Glutamatergic neuron (in vitro differentiated cells): ENCODE data around the gene LTC4S. TPM values are rescaled to one million over a fixed set of nuclear protein-coding genes. Genes with fewer than 3 reads are reported as not detected.

Experiments
- DNase-seq: peaks from one replicate; pipeline ENCODE4 v3.0.0; 2022
- H3K27ac Mint-ChIP-seq: one replicate; pipeline ENCODE4 v1.8.0; 2020; ENCODE audit warnings: mild to moderate bottlenecking, mixed read lengths, inconsistent platforms; ENCODE audit not compliant: unreplicated experiment
- H3K27me3 Mint-ChIP-seq: one replicate; pipeline ENCODE4 v1.8.0; 2020; ENCODE audit warnings: mild to moderate bottlenecking, moderate library complexity, mixed read lengths, inconsistent platforms; ENCODE audit not compliant: unreplicated experiment
- H3K36me3 Mint-ChIP-seq: one replicate; pipeline ENCODE4 v1.8.0; 2020; ENCODE audit warnings: mild to moderate bottlenecking, mixed read lengths, inconsistent platforms; ENCODE audit not compliant: unreplicated experiment
- H3K4me1 Mint-ChIP-seq: one replicate; pipeline ENCODE4 v1.8.0; 2020; ENCODE audit warnings: mild to moderate bottlenecking, low read depth, mixed read lengths, inconsistent platforms; ENCODE audit not compliant: unreplicated experiment
- H3K4me3 Mint-ChIP-seq: one replicate; pipeline ENCODE4 v1.8.0; 2020; ENCODE audit warnings: mild to moderate bottlenecking, mixed read lengths, inconsistent platforms; ENCODE audit not compliant: unreplicated experiment
- H3K9me3 Mint-ChIP-seq: one replicate; pipeline ENCODE4 v1.8.0; 2020; ENCODE audit warnings: mild to moderate bottlenecking, moderate library complexity, mixed read lengths, inconsistent platforms; ENCODE audit not compliant: unreplicated experiment
- total RNA-seq: library from RNA; stranded (reverse); fragmentation: NEBNext Ultra II Directional; extraction: Animal tissue kit (Norgen Biotek cat#: 25700); gene quantifications from one replicate; pipeline ENCODE4 v1.2.1, GENCODE V29; 2021; ENCODE audit not compliant: unreplicated experiment
- TF ChIP-seq, protein P1 (sequence below): fragments of 200-600 bp; sonication (generic); IDR thresholded peaks from one replicate; pipeline ENCODE4 v1.5.0; 2021; ENCODE audit not compliant: partially characterized antibody, unreplicated experiment

The LTC4S gene
- total RNA-seq, 1 donor from 2014 or later = 0.91 TPM

DNA sequence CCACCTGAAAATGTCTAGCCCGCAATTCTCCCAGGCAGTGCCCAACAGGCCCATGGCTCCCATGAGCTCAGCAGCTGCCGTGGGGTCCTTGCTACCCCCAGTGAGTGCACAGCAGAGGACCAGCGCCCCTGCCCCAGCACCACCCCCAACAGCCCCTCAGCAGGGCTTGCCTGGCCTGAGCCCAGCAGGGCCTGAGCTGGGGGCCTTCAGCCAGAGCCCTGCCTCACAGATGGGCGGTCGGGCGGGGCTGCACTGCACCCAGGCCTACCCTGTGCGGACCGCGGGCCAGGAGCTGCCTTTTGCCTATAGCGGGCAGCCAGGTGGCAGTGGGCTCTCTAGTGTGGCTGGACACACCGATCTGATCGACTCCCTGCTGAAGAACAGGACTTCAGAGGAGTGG is 19.3 kb upstream of the LTC4S start:
- Mint-ChIP-seq H3K36me3 (peaks cover 5% of the 10 kb centered on the region), H3K9me3 (peaks cover 6% of the 10 kb centered on the region), H3K4me1 (peaks cover 21% of the 10 kb centered on the region), H3K4me3 (no peak overlapping the region), H3K27ac (no peak overlapping the region), H3K27me3 (peaks cover 10% of the 10 kb centered on the region)
- TF ChIP-seq, protein P1, sequence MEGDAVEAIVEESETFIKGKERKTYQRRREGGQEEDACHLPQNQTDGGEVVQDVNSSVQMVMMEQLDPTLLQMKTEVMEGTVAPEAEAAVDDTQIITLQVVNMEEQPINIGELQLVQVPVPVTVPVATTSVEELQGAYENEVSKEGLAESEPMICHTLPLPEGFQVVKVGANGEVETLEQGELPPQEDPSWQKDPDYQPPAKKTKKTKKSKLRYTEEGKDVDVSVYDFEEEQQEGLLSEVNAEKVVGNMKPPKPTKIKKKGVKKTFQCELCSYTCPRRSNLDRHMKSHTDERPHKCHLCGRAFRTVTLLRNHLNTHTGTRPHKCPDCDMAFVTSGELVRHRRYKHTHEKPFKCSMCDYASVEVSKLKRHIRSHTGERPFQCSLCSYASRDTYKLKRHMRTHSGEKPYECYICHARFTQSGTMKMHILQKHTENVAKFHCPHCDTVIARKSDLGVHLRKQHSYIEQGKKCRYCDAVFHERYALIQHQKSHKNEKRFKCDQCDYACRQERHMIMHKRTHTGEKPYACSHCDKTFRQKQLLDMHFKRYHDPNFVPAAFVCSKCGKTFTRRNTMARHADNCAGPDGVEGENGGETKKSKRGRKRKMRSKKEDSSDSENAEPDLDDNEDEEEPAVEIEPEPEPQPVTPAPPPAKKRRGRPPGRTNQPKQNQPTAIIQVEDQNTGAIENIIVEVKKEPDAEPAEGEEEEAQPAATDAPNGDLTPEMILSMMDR = no peak
- no peak for DNase-seq

GRCh38 chr5:179776411-179776938 is 17.3 kb upstream of the LTC4S start:
- peaks cover 8% of the 10 kb centered on the region for H3K9me3 Mint-ChIP-seq
- peaks cover 31% of the 10 kb centered on the region for H3K4me1 Mint-ChIP-seq
- H3K27me3 Mint-ChIP-seq = peaks cover 10% of the 10 kb centered on the region
- H3K4me3 Mint-ChIP-seq = no peak overlapping the region
- peaks cover 5% of the 10 kb centered on the region for H3K36me3 Mint-ChIP-seq
- TF ChIP-seq, protein P1 = no peak
- H3K27ac Mint-ChIP-seq = no peak overlapping the region
- DNase-seq = no peak

- peaks cover 31% of the 10 kb centered on the region for H3K4me1 Mint-ChIP-seq
- TF ChIP-seq, protein P1 = no peak
- H3K27ac Mint-ChIP-seq = peak overlapping the region; percentile 87
- peaks cover 10% of the 10 kb centered on the region for H3K9me3 Mint-ChIP-seq
- H3K27me3 Mint-ChIP-seq = peaks cover 10% of the 10 kb centered on the region
- DNase-seq = no peak
- H3K36me3 Mint-ChIP-seq = peaks cover 5% of the 10 kb centered on the region
- peak overlapping the region; percentile 71 for H3K4me3 Mint-ChIP-seq
Measured at GRCh38 chr5:179777456-179777855, 16.3 kb upstream of the LTC4S start.

DNA sequence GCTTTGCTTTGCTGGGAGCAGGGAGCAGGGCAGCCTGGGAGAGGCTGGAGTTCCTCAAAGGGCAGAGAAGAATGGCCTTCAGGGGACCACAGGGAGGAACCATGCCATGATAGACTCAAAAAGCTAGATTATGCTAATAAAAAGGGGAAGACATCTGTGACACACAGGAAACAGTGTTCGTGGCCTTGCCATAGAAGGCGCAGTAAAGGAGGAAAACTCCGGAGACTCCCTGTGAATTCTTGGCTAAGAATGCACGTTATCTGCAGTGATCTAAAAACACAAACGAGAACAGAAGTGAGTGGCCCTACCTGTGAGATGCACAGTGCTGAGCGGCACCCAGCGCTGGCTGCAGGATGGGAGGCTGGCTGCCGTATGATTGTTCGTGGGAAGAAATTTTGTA is 15.9 kb upstream of the LTC4S start:
- Mint-ChIP-seq H3K27me3 (peaks cover 10% of the 10 kb centered on the region), H3K36me3 (peaks cover 5% of the 10 kb centered on the region), H3K4me1 (peaks cover 31% of the 10 kb centered on the region), H3K9me3 (peaks cover 10% of the 10 kb centered on the region), H3K27ac (peak overlapping the region; percentile 87), H3K4me3 (peak overlapping the region; percentile 71)
- DNase-seq = no peak
- TF ChIP-seq, protein P1 = no peak

DNA sequence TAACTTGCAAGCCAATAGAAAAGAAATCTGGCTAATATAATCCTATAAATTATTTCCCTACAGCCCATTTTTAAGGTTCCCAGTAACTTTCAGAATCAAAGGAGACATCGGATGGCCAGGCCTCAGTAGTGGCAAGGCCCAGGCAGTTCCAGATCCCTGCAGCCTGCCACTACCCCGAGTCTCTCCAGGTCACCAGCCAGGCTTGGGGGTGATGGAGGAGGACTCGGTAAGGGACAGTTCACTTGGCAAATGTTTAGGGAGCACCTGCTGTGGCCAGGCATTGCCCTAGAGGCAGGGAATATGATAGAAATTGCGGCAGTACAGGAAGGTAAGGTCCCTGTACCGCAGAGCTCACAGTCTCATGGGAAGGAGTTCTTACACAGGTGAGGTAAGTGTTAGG is 15.2 kb upstream of the LTC4S start:
- Mint-ChIP-seq H3K27ac (peak overlapping the region; percentile 87), H3K9me3 (peaks cover 9% of the 10 kb centered on the region), H3K36me3 (no peaks in the 10 kb centered on the region), H3K4me1 (peaks cover 31% of the 10 kb centered on the region), H3K27me3 (peaks cover 8% of the 10 kb centered on the region), H3K4me3 (peak overlapping the region; percentile 63)
- TF ChIP-seq, protein P1 = no peak
- DNase-seq = no peak
